WI38 (cell line): ENCODE results near the gene TOGARAM1.

Experiments used
- H3K4me3 ChIP-seq: 2 replicates; pipeline ENCODE4 v1.5.1; 2011; ENCODE audit warnings: low read depth, mild to moderate bottlenecking, control low read depth, low read length
- CTCF ChIP-seq: IDR thresholded peaks from 2 replicates; pipeline ENCODE4 v1.5.1; 2012; ENCODE audit warnings: low read depth, mild to moderate bottlenecking, control low read depth, low read length

The TOGARAM1 gene

GRCh38 chr14:45039390-45039789 lies 77.4 kb downstream of the TOGARAM1 start:
- TF ChIP-seq CTCF: no peak
- no peak overlapping the region for H3K4me3 ChIP-seq

GRCh38 chr14:45041641-45042040 lies 79.7 kb downstream of the TOGARAM1 start:
- H3K4me3 ChIP-seq: no peak overlapping the region
- TF ChIP-seq CTCF: no peak

GRCh38 chr14:45044638-45045037 lies 82.6 kb downstream of the TOGARAM1 start:
- TF ChIP-seq CTCF: no peak
- H3K4me3 ChIP-seq: no peak overlapping the region

GRCh38 chr14:45048385-45048784 lies 86.4 kb downstream of the TOGARAM1 start:
- no peak for TF ChIP-seq CTCF
- no peak overlapping the region for H3K4me3 ChIP-seq

GRCh38 chr14:45051180-45051579 lies 89.2 kb downstream of the TOGARAM1 start:
- no peak overlapping the region for H3K4me3 ChIP-seq
- TF ChIP-seq CTCF: no peak

- TF ChIP-seq CTCF: no peak
- no peak overlapping the region for H3K4me3 ChIP-seq
Measured at GRCh38 chr14:45051896-45052295, 89.9 kb downstream of the TOGARAM1 start.

GRCh38 chr14:45057349-45057748 lies 95.4 kb downstream of the TOGARAM1 start:
- no peak overlapping the region for H3K4me3 ChIP-seq
- no peak for TF ChIP-seq CTCF
